GM10847 (cell line): ENCODE results near the gene STARD7.

Experiments
- POLR2A ChIP-seq: IDR thresholded peaks from 2 replicates; pipeline ENCODE4 v1.6.1; 2011; ENCODE audit not compliant: insufficient read length; ENCODE audit errors: extremely low read depth

STARD7 gene

DNA sequence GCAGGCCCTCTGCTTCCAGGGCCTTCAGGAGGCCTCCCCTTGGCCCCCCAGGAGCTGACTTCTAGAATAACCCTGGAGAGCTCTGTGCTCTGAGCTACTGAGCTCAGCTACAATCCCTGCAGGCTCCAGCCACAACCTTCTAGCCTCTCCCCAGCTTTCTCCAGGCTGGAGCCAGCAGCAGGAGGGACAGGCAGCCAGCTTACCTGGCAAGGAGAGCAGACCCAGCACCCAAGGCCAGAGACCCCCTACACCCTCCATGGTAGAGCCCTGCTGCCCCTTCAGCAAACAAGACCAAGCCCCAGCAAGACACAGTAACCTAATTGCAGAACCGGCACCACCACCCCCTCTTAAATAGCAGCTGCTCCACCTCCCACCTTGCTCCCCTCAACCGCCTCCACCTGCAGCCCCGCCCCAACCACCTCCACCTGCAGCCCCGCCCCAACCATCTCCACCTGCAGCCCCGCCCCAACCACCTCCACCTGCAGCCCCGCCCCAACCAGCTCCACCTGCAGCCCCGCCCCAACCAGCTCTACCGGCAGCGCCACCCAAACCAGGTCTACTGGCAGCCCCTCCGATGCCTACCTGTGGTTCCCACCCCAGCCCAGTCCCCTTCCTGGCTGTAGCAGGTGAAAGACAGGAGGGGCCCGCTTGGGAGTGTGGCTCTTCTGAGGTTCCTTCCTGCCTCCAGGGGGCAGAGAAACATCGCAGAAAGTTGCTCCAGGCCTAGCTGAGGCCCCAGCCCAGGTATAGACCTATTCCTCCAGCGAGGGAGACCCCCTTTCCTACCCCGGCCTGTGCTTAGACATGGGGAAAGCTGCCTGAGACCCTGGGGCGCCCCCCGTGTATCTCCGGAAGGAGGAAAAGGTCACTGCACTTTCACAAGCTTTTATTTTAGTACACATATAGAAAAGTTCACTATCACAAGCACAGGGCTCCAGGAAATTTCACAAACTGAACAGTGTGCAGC lies 70.2 kb downstream of the STARD7 start, which contains the start of gene ASTL:
Gene ASTL, minus strand, starts transcription at position 324 of the 967 bp plus-strand sequence. Its CDS starts 66 bp downstream, at position 258.
- TF ChIP-seq POLR2A = no peak

DNA sequence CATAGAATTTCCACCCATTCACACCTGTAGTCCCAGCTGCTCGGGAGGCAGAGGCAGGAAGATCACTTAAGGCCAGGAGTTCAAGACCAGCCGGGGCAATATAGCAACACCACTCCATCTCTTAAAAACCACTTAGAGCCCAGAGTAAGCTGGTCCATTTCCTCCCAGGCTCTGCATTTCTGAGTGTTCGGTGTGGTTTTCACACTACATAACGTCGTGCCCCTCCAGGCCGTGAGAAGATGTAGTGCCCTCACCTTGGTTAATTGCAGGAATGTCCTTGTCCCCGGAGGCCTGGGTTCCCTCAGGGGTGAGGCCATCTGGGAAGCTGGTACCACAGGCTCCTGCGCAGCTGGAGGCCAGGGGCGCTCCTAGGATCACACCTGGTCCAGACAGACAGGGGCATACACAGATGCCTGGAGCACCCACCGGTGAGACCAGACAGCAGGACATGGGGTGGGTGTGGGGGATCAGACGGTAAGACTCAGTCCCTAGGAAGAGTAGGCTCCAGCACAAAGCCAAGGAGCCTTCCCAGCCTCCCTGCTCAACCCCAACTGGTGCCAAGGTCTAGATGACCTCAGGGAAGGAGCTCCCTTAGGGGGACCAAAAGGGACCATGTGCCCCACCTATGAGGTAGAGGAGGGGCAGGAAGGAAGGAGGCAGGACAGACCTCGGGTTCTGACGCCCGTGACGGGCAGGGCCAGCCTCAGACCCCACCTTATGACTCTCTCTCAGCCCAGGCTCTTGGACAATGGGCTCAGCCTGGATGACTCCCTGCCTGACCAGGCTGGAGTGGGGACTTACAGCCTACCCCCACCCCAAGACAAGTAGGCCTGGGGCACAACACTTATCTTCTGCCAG lies 71.1 kb downstream of the STARD7 start:
- peak; percentile 16 for TF ChIP-seq POLR2A

DNA sequence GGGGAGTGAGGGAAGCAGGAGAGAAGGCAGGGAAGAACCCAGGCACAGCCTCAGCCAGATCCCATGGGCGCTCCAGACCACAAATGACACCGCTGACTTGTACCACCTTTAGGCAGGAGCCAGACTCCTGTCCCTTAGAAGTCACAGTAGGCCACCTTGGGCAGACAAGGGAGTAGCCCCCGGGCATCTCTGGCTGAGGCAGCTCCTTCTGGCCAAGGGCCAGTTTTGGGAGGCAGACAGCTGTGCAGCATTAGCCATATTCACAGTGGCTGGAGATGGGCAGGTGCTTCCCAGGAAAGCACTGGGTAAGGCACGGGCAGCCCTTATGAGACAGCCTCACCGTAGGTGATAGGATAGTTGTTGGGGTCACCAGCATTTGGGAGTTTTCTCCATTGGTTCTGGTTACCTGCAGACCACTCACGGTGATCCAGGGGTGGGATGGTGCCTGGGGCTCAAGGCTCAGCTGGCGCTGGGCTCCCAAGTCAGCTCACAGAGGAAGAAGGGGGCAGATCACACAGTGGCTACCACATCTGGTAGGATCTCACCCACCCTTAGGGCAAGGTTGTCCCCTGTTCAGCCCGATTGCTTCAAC lies 72.4 kb downstream of the STARD7 start:
- peak; percentile 8 for TF ChIP-seq POLR2A

DNA sequence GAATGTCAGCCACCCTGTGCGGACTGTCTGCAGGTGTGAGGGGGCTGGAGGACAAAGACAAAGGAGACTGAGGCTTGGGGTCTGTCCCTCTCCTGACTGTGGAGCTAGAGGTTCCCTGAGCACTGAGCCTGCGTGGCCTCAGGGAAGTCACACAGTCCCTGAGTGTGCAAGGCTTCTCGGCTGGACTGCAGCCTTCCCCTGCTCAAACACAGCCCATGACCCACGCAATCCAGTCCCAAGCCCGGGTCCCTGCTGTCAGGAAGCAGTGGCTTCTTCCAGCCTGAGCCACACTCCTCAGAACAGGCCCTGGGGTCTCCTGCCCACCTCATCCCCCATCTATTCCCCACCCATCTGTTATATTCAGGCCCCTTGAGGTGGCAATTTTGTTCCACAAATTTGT lies 73.0 kb downstream of the STARD7 start:
- TF ChIP-seq POLR2A = no peak

DNA sequence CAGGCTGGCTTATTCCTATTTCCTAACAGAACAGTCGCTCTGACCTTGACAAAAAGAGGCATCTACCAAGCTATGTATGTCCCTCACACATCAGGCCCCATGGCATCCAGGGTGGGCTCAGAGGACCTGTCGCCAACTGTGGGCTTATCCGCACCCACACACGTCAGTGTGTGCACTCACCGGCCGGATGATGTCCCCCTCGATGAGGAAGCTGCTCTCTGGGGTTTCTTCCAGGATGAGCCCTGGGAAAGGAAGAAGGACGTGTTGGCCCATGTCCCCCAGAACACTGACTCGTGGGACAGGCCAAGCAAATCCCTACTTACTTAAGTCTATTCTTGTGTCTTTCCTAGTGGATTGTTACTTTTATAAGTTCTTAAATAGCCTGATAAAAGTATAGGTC lies 73.5 kb downstream of the STARD7 start:
- TF ChIP-seq POLR2A = no peak
